HL-60 (cell line): ENCODE results near the gene COPZ2.

ENCODE experiments used
- GABPA ChIP-seq: IDR thresholded peaks from 2 replicates; pipeline ENCODE4 v1.6.1; 2012; ENCODE audit warnings: low read depth
- SPI1 ChIP-seq: IDR thresholded peaks from 2 replicates; pipeline ENCODE4 v1.6.1; 2012; ENCODE audit warnings: low read depth, mild to moderate bottlenecking, borderline replicate concordance
- TF ChIP-seq, protein P1 (sequence below): IDR thresholded peaks from one replicate; pipeline ENCODE4 v1.5.1; 2011; ENCODE audit warnings: low read length, control low read depth, inconsistent platforms; ENCODE audit not compliant: insufficient read depth

DNA sequence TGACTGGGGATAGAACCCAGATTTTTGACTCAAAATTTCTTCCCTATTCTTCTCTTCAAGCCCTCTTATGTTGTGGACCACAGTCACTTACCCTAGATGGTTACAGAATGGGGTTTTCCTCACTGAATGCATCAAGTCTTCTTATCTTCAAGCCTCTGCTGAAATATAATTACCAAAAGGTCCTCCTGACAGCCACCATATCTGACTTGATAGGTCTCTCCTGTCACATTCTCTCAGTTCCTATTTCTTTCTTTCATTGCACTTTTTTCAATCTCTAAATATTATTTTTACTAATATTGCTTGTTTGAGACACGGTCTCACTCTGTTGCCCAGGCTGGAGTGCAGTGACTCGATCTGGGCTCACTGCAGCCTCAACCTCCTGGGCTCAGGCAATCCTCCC, 1.1 kb upstream of the COPZ2 start:
- TF ChIP-seq SPI1 (no peak), GABPA (no peak)
- TF ChIP-seq, protein P1, sequence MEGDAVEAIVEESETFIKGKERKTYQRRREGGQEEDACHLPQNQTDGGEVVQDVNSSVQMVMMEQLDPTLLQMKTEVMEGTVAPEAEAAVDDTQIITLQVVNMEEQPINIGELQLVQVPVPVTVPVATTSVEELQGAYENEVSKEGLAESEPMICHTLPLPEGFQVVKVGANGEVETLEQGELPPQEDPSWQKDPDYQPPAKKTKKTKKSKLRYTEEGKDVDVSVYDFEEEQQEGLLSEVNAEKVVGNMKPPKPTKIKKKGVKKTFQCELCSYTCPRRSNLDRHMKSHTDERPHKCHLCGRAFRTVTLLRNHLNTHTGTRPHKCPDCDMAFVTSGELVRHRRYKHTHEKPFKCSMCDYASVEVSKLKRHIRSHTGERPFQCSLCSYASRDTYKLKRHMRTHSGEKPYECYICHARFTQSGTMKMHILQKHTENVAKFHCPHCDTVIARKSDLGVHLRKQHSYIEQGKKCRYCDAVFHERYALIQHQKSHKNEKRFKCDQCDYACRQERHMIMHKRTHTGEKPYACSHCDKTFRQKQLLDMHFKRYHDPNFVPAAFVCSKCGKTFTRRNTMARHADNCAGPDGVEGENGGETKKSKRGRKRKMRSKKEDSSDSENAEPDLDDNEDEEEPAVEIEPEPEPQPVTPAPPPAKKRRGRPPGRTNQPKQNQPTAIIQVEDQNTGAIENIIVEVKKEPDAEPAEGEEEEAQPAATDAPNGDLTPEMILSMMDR, result no peak
